ENCODE results near the gene REPS2.

- no peak for TF ChIP-seq CTCF (IDR thresholded peaks at IDR 0.05 in 2 of 3, conservative IDR thresholded peaks at IDR 0.05 in 1 of 3; ENCODE audit: insufficient read depth in 2 of 3, low read depth in 1 of 3, low read length in 3 of 3)
- no peak for TF ChIP-seq BRD4 (IDR thresholded peaks at IDR 0.05)
- TF ChIP-seq CHD2 (IDR thresholded peaks at IDR 0.05; ENCODE audit: low read depth, low read length) = no peak
- no peak for TF ChIP-seq SMARCA5 (IDR thresholded peaks at IDR 0.05)
- no peak for TF ChIP-seq CBFB (CRISPR knock-in tag; IDR thresholded peaks at IDR 0.05)
Measured at GRCh38 chrX:17081968-17082367, 135.5 kb downstream of the REPS2 start.
